AG04450 (cell line): ENCODE data around the gene SDK1. TPM values are rescaled to one million over a fixed set of nuclear protein-coding genes. Genes with fewer than 3 reads are reported as not detected.

Experiments
- CTCF ChIA-PET: fragments of 300-600, 350-600 bp; formaldehyde crosslinking; extraction: SDS; loops from one replicate; lab custom pipeline; 2022; ENCODE audit warnings: antibody characterized with exemption, inconsistent platforms; lab: Charles Lee
- POLR2A ChIA-PET: fragments of 350-600 bp; formaldehyde crosslinking; extraction: SDS; loops from one replicate; lab custom pipeline; 2021; ENCODE audit warnings: antibody characterized with exemption, inconsistent platforms; lab: Yijun Ruan, JAX
- DNase-seq: peaks from one replicate; pipeline ENCODE4 v3.0.0-alpha.2; 2011; ENCODE audit warnings: low read depth, low spot score
- H3K27ac ChIP-seq: one replicate; pipeline ENCODE4 v1.5.1; 2012; ENCODE audit warnings: low read depth, low read length, control low read depth
- H3K27me3 ChIP-seq: one replicate; pipeline ENCODE4 v1.6.0; 2012; ENCODE audit warnings: low read length; ENCODE audit not compliant: control insufficient read depth, insufficient read depth
- H3K4me3 ChIP-seq: 2 replicates; pipeline ENCODE4 v1.5.1; 2011; ENCODE audit warnings: mild to moderate bottlenecking, low read depth, low read length, control low read depth
- H3K9me3 ChIP-seq: 2 replicates; pipeline ENCODE4 v1.5.1; 2012; ENCODE audit warnings: low read length; ENCODE audit not compliant: control insufficient read depth, insufficient read depth
- CTCF ChIP-seq: IDR thresholded peaks from 2 replicates; pipeline ENCODE4 v1.5.1; 2011; ENCODE audit warnings: low read depth, low read length, control low read depth, inconsistent platforms
- polyA plus RNA-seq: library from polyadenylated mRNA; depleted of rRNA; stranded (reverse); fragments of >200 nt; gene quantifications from 2 replicates; pipeline ENCODE4 v1.2.3, GENCODE V29; 2011

SDK1 gene
- polyA plus RNA-seq, 1 experiment: 2.2 TPM

- ChIA-PET CTCF (interaction anchor here (0.7 kb wide), 1 partner anchor 66 kb away, joined by 3 read pairs; no protein-coding TSS in a partner anchor), POLR2A (no interaction called here)
- Histone ChIP-seq H3K4me3 (no peak overlapping the region), H3K27ac (no peak overlapping the region), H3K27me3 (no peaks in the 10 kb centered on the region), H3K9me3 (peaks cover 83% of the 10 kb centered on the region)
- DNase-seq: no peak
- no peak for TF ChIP-seq CTCF
These were observed 917.4 kb downstream of the SDK1 start for GRCh38 chr7:4218481-4218880.

- Histone ChIP-seq H3K4me3 (no peak overlapping the region), H3K27ac (no peak overlapping the region), H3K9me3 (peaks cover 81% of the 10 kb centered on the region), H3K27me3 (no peaks in the 10 kb centered on the region)
- ChIA-PET POLR2A (no interaction called here), CTCF (no interaction called here)
- no peak for DNase-seq
- no peak for TF ChIP-seq CTCF
These were observed 919.0 kb downstream of the SDK1 start for GRCh38 chr7:4220011-4220410.

- POLR2A ChIA-PET: no interaction called here
- Histone ChIP-seq H3K4me3 (no peak overlapping the region), H3K27me3 (no peaks in the 10 kb centered on the region), H3K27ac (no peak overlapping the region), H3K9me3 (peaks cover 81% of the 10 kb centered on the region)
- TF ChIP-seq CTCF: no peak
- no peak for DNase-seq
- CTCF ChIA-PET: no interaction called here
These were observed 920.0 kb downstream of the SDK1 start for GRCh38 chr7:4221043-4221442.

GRCh38 chr7:4222676-4223075, 921.6 kb downstream of the SDK1 start:
- no peak overlapping the region for H3K27ac ChIP-seq
- DNase-seq: no peak
- no peaks in the 10 kb centered on the region for H3K27me3 ChIP-seq
- ChIA-PET CTCF (no interaction called here), POLR2A (no interaction called here)
- H3K9me3 ChIP-seq: peaks cover 81% of the 10 kb centered on the region
- no peak for TF ChIP-seq CTCF
- no peak overlapping the region for H3K4me3 ChIP-seq

- ChIA-PET POLR2A (no interaction called here), CTCF (no interaction called here)
- no peak for DNase-seq
- no peak overlapping the region for H3K27ac ChIP-seq
- no peaks in the 10 kb centered on the region for H3K27me3 ChIP-seq
- H3K9me3 ChIP-seq: peaks cover 70% of the 10 kb centered on the region
- no peak for TF ChIP-seq CTCF
- no peak overlapping the region for H3K4me3 ChIP-seq
These were observed 924.3 kb downstream of the SDK1 start for GRCh38 chr7:4225361-4225771.
